Measurements from ENCODE around the gene PLEKHM3.

Gene PLEKHM3

DNA sequence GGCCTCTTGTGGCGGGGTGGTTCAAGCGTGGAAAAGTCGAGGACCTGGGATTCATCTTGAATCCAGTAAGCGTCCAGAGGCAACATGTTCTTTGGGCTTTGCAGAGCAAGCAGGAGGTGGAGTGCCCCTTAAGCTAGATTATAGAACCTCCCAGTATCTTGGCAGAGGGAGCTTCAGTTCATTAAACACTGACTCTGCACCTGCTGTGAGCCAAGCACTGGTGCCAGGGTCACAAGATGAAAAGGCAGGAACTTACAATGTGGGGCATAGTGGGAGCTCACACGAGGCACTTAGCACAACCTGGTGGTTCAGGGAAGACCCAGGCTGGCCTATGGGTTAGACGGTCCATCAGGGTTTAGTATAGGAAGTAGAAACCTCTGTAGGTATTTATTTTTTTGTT is 248.2 kb downstream of the PLEKHM3 start:
- Histone ChIP-seq H3K9me3 (no peaks in the 10 kb centered on the region), H3K27ac (no peak overlapping the region), H3K4me3 (no peak overlapping the region), H3K36me3 (no peaks in the 10 kb centered on the region), H3K27me3 (no peaks in the 10 kb centered on the region), H3K4me1 (no peaks in the 10 kb centered on the region)
- intact Hi-C loops (cut with DNase I; ENCODE audit: low total_unique reads), result no loop called here
- no peak for DNase-seq
- TF ChIP-seq, protein P1, sequence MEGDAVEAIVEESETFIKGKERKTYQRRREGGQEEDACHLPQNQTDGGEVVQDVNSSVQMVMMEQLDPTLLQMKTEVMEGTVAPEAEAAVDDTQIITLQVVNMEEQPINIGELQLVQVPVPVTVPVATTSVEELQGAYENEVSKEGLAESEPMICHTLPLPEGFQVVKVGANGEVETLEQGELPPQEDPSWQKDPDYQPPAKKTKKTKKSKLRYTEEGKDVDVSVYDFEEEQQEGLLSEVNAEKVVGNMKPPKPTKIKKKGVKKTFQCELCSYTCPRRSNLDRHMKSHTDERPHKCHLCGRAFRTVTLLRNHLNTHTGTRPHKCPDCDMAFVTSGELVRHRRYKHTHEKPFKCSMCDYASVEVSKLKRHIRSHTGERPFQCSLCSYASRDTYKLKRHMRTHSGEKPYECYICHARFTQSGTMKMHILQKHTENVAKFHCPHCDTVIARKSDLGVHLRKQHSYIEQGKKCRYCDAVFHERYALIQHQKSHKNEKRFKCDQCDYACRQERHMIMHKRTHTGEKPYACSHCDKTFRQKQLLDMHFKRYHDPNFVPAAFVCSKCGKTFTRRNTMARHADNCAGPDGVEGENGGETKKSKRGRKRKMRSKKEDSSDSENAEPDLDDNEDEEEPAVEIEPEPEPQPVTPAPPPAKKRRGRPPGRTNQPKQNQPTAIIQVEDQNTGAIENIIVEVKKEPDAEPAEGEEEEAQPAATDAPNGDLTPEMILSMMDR (IDR thresholded peaks at IDR 0.05), result no peak

DNA sequence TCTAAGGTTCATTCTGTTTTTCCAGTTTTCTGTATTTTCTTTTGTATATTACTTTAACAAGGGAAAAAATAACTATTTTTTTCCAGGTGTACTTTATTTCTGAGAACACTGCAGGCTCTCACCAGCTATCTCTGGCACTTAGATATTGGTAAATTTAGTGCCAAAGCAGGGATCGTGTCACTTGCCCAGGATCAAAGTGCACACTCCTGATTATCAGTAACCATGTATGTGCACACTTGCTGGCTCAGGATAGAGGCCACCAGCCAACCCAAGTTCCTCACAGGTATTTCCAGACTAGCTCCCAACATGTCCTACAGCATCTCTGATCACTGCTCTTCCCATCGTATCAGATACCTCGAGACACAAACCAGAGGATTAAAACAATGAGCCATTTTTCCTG is 249.9 kb downstream of the PLEKHM3 start:
- no peaks in the 10 kb centered on the region for H3K27me3 ChIP-seq
- H3K4me1 ChIP-seq, result peaks cover 0 to 6% (median 0%) of the 10 kb centered on the region in 4 donors
- DNase-seq, result no peak
- H3K36me3 ChIP-seq, result no peaks in the 10 kb centered on the region
- no peaks in the 10 kb centered on the region for H3K9me3 ChIP-seq
- H3K4me3 ChIP-seq, result no peak overlapping the region
- intact Hi-C loops (cut with DNase I; ENCODE audit: low total_unique reads), result no loop called here
- TF ChIP-seq, protein P1 (IDR thresholded peaks at IDR 0.05), result no peak
- no peak overlapping the region for H3K27ac ChIP-seq

DNA sequence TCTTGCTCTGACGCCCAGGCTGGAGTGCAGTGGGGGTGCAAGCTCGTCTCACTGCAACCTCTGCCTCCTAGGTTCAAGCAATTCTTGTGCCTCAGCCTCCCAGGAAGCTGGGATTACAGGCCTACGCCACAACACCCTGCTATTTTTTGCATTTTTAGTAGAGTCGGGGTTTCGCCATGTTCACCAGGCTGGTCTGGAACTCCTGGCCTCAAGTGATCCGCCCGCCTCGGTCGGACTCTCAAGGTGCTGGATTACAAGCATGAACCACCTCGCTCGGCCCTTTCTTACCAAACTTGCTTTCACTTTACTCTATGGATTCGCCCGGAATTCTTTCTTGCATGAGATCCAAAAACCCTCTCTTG is 252.5 kb downstream of the PLEKHM3 start:
- Histone ChIP-seq H3K27ac (peak overlapping the region in 1 of 2 donors; percentile 7), H3K4me3 (no peak overlapping the region), H3K36me3 (no peaks in the 10 kb centered on the region), H3K9me3 (no peaks in the 10 kb centered on the region), H3K4me1 (peaks cover 0 to 13% (median 7%) of the 10 kb centered on the region in 4 donors), H3K27me3 (no peaks in the 10 kb centered on the region)
- intact Hi-C loops (cut with DNase I; ENCODE audit: low total_unique reads), result loop anchor here (5.0 kb wide), 1 partner anchor 494 kb away; the partner anchor contains the start of gene PIKFYVE
- DNase-seq, result no peak
- TF ChIP-seq, protein P1 (IDR thresholded peaks at IDR 0.05), result no peak

DNA sequence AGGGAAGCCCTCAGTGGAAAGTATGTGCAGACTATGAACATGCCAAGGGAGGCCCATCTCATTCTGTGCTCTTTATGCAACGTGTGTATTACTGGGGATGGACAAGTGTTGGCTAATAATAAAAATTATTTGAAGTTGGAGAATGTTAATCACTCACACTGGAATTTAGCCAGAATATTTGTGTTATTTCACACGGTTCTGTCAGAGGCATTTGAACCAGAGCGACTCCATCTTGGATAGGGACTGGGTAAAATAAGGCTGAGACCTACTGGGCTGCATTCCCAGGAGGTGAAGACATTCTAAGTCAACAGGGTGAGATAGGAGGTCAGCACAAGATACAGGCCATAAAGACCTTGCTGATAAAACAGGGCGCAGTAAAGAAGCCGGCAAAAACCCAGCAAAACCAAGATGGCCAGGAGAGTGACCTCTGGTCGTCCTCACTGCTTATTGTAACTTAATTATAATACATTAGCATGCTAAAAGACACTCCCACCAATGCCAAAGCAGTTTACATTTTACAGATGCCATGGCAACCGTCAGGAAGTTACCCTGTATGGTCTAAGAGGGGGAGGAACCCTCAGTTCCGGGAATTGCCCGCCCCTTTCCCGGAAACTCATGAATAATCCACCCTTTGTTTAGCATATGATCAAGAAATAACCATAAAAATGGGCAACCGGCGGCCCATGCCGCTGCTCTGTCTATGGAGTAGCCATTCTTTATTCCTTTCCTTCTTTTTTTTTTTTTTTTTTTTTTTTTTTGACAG is 253.1 kb downstream of the PLEKHM3 start:
- Histone ChIP-seq H3K4me1 (peaks cover 0 to 19% (median 11%) of the 10 kb centered on the region in 4 donors), H3K4me3 (no peak overlapping the region), H3K27me3 (no peaks in the 10 kb centered on the region), H3K27ac (no peak overlapping the region), H3K36me3 (peaks cover 2 to 4% (median 3%) of the 10 kb centered on the region in 3 donors), H3K9me3 (no peaks in the 10 kb centered on the region)
- TF ChIP-seq, protein P1 (IDR thresholded peaks at IDR 0.05), result no peak
- intact Hi-C loops (cut with DNase I; ENCODE audit: low total_unique reads), result loop anchor here (5.0 kb wide), 1 partner anchor 495 kb away; the partner anchor contains the start of gene PIKFYVE
- no peak for DNase-seq

DNA sequence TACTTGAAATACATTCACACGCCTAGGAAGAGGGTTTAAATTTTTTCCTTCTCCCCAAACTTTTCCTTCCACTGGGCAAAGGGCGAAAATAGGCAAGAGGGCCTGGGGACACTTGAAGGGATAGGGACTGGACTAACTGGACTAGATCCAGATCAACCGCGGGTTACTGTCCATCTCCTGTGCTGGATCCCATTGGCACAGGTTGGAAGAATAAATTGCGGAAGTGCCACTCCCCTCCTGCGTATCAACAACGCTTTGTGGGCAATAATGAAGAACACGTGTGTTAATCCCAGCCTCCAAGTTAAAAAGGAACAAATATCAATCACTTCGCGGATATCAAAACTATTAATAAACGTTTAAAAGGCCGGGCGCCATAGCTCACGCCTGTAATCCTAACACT is 253.9 kb downstream of the PLEKHM3 start:
- H3K4me1 ChIP-seq, result peaks cover 0 to 25% (median 14%) of the 10 kb centered on the region in 4 donors
- H3K27ac ChIP-seq, result peak overlapping the region; percentile 79 to 82
- H3K36me3 ChIP-seq, result peaks cover 6 to 10% (median 8%) of the 10 kb centered on the region in 3 donors
- no peaks in the 10 kb centered on the region for H3K9me3 ChIP-seq
- peak overlapping the region in 1 of 2 donors; percentile 96 for H3K4me3 ChIP-seq
- no peaks in the 10 kb centered on the region for H3K27me3 ChIP-seq
- intact Hi-C loops (cut with DNase I; ENCODE audit: low total_unique reads), result loop anchor here (5.0 kb wide), 1 partner anchor 496 kb away; the partner anchor contains the start of gene PIKFYVE
- DNase-seq, result no peak
- TF ChIP-seq, protein P1 (IDR thresholded peaks at IDR 0.05), result no peak

All from tibial artery (tissue), 4 donors.